Cerebellar nuclear complex (tissue), 1 donor: ENCODE results near the gene DEPP1.

Source experiments
- DNase-seq, 2 experiments: peaks; one replicate each; lab custom pipeline; 2025; lab: John Stamatoyannopoulos, UW

The DEPP1 gene

GRCh38 chr10:44993922-44994751 is 15.5 kb upstream of the DEPP1 start:
- DNase-seq, result no peak

GRCh38 chr10:44993226-44993921 is 14.8 kb upstream of the DEPP1 start:
- no peak for DNase-seq

- no peak for DNase-seq
These were observed 14.2 kb upstream of the DEPP1 start for GRCh38 chr10:44992732-44993225.

GRCh38 chr10:44992070-44992731 is 13.6 kb upstream of the DEPP1 start:
- no peak for DNase-seq

- DNase-seq, result no peak
These were observed 13.0 kb upstream of the DEPP1 start for GRCh38 chr10:44991571-44991970.

- DNase-seq, result no peak
These were observed 12.4 kb upstream of the DEPP1 start for GRCh38 chr10:44990965-44991364.

- no peak for DNase-seq
These were observed 11.7 kb upstream of the DEPP1 start for GRCh38 chr10:44990302-44990655.

- DNase-seq, result no peak
These were observed 11.1 kb upstream of the DEPP1 start for GRCh38 chr10:44989597-44990301.

- no peak for DNase-seq
These were observed 10.5 kb upstream of the DEPP1 start for GRCh38 chr10:44988957-44989585.

GRCh38 chr10:44986670-44987069 is 8.1 kb upstream of the DEPP1 start:
- no peak for DNase-seq

- no peak for DNase-seq
These were observed 7.6 kb upstream of the DEPP1 start for GRCh38 chr10:44986179-44986578.

- no peak for DNase-seq
These were observed 6.6 kb upstream of the DEPP1 start for GRCh38 chr10:44985175-44985681.

GRCh38 chr10:44984671-44985101 is 6.1 kb upstream of the DEPP1 start:
- no peak for DNase-seq

GRCh38 chr10:44983895-44984278 is 5.3 kb upstream of the DEPP1 start:
- no peak for DNase-seq

GRCh38 chr10:44983066-44983894 is 4.7 kb upstream of the DEPP1 start:
- no peak for DNase-seq

GRCh38 chr10:44982496-44982895 is 3.9 kb upstream of the DEPP1 start:
- DNase-seq, result no peak

GRCh38 chr10:44982114-44982460 is 3.5 kb upstream of the DEPP1 start:
- no peak for DNase-seq

GRCh38 chr10:44981172-44982113 is 2.8 kb upstream of the DEPP1 start:
- no peak for DNase-seq
